ENCODE measurements around the gene ARSH.
"Not testable (repeated sequence)": the region's sequence is repeated elsewhere in the genome, so short reads cannot be mapped to it uniquely, and the experiment has no call there.

ARSH gene, protein sequence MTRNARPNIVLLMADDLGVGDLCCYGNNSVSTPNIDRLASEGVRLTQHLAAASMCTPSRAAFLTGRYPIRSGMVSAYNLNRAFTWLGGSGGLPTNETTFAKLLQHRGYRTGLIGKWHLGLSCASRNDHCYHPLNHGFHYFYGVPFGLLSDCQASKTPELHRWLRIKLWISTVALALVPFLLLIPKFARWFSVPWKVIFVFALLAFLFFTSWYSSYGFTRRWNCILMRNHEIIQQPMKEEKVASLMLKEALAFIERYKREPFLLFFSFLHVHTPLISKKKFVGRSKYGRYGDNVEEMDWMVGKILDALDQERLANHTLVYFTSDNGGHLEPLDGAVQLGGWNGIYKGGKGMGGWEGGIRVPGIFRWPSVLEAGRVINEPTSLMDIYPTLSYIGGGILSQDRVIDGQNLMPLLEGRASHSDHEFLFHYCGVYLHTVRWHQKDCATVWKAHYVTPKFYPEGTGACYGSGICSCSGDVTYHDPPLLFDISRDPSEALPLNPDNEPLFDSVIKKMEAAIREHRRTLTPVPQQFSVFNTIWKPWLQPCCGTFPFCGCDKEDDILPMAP

DNA sequence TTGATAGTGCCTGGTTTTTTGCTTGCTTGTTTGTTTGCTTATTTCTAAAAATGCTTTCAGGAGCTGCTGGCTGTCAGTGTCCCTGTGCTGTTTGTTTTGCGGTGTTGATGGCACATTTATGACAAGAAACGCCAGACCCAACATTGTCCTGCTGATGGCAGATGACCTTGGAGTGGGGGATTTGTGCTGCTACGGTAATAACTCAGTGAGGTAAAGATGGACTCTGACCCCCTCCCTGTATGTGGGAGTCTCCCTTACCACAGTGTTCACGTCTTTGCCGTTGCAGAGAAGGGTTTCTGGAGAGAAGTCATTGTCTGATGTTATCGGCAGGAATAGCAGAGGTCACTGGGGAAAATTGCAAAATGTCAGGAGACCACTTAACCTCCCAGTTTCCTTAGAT, at the start of gene ARSH:
Gene ARSH (plus strand): TSS at position 52 of the 400 bp plus-strand sequence. CDS start 67 bp downstream, at position 119.
- DNase-seq (ENCODE audit: low spot score): no peak
- ATAC-seq (ENCODE audit: low read depth): no peak
- Histone ChIP-seq H3K4me3 (ENCODE audit: severe bottlenecking) (no peak within 1 kb of the TSS), H3K36me3 (ENCODE audit: low read depth) (no peaks in the 10 kb centered on the region), H3K27ac (ENCODE audit: poor library complexity, severe bottlenecking) (no peak within 1 kb of the TSS), H3K27me3 (ENCODE audit: insufficient read depth, poor library complexity, severe bottlenecking) (no peaks in the 10 kb centered on the region), H3K9me3 (ENCODE audit: severe bottlenecking) (no peaks in the 10 kb centered on the region), H3K4me1 (ENCODE audit: insufficient read depth, poor library complexity, severe bottlenecking) (no peaks in the 10 kb centered on the region)
- TF ChIP-seq, protein P1, sequence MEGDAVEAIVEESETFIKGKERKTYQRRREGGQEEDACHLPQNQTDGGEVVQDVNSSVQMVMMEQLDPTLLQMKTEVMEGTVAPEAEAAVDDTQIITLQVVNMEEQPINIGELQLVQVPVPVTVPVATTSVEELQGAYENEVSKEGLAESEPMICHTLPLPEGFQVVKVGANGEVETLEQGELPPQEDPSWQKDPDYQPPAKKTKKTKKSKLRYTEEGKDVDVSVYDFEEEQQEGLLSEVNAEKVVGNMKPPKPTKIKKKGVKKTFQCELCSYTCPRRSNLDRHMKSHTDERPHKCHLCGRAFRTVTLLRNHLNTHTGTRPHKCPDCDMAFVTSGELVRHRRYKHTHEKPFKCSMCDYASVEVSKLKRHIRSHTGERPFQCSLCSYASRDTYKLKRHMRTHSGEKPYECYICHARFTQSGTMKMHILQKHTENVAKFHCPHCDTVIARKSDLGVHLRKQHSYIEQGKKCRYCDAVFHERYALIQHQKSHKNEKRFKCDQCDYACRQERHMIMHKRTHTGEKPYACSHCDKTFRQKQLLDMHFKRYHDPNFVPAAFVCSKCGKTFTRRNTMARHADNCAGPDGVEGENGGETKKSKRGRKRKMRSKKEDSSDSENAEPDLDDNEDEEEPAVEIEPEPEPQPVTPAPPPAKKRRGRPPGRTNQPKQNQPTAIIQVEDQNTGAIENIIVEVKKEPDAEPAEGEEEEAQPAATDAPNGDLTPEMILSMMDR (IDR thresholded peaks at IDR 0.05; ENCODE audit: poor library complexity, severe bottlenecking): no peak

DNA sequence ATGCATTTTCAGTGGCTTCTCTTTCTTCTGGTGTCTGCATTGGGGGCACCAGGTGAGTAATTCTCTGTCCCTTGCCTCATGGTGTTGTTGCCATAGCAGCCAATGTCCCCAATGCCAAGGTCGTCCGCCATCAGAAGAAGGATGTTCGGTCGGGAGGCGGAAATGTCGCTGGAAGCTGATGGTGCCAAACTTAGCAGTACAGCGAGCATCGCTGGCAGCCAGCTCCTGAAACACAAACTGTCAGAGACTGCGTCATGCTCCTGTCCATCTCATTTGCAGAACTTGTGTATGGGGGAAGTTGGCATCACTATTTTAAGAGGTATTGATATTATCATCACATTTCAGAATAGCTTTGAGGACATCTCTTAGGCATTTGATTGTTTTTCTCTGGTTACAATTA, 48.1 kb upstream of the ARSH start:
- no peak for DNase-seq (ENCODE audit: low spot score)
- Histone ChIP-seq H3K27ac (ENCODE audit: poor library complexity, severe bottlenecking) (no peak overlapping the region), H3K27me3 (ENCODE audit: insufficient read depth, poor library complexity, severe bottlenecking) (no peaks in the 10 kb centered on the region), H3K36me3 (ENCODE audit: low read depth) (no peaks in the 10 kb centered on the region), H3K4me3 (ENCODE audit: severe bottlenecking) (no peak overlapping the region), H3K4me1 (ENCODE audit: insufficient read depth, poor library complexity, severe bottlenecking) (no peaks in the 10 kb centered on the region), H3K9me3 (ENCODE audit: severe bottlenecking) (no peaks in the 10 kb centered on the region)
- ATAC-seq (ENCODE audit: low read depth): no peak
- TF ChIP-seq, protein P1 (IDR thresholded peaks at IDR 0.05; ENCODE audit: poor library complexity, severe bottlenecking): no peak

DNA sequence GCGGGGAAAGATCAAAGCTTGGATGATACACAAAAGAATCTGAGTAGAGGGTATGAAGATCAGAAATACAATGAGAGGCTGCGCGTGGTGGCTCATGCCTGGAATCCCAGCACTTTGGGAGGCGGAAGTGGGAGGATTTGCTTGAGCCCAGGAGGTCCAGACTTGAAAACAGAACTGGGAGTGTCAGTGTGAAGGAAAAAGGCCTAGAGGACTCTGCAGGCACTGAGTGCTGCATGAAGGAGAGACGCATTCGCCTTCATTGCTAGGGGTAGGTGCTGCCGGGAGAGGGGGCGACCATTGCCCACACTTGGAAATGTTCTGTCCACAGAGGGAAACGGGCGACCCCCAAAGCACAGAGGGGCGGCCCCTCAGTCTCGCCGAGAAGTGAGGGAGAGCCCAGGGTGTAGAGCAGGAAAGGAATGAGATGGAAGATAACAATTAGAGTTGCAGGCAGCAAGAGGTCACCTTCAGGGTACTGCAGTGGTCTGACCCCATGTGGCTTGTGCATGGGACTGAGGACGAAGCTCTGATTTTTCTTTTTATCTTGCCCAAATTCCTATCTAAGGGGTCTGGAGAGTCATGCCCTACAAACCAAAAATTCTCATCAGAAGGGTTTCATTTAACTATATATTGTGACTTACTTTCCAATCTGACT, 45.4 kb upstream of the ARSH start:
- Histone ChIP-seq H3K4me3 (ENCODE audit: severe bottlenecking) (no peak overlapping the region), H3K4me1 (ENCODE audit: insufficient read depth, poor library complexity, severe bottlenecking) (no peaks in the 10 kb centered on the region), H3K27me3 (ENCODE audit: insufficient read depth, poor library complexity, severe bottlenecking) (no peaks in the 10 kb centered on the region), H3K9me3 (ENCODE audit: severe bottlenecking) (no peaks in the 10 kb centered on the region), H3K27ac (ENCODE audit: poor library complexity, severe bottlenecking) (no peak overlapping the region), H3K36me3 (ENCODE audit: low read depth) (no peaks in the 10 kb centered on the region)
- TF ChIP-seq, protein P1 (IDR thresholded peaks at IDR 0.05; ENCODE audit: poor library complexity, severe bottlenecking): no peak
- DNase-seq (ENCODE audit: low spot score) (no peak), ATAC-seq (ENCODE audit: low read depth) (no peak)

DNA sequence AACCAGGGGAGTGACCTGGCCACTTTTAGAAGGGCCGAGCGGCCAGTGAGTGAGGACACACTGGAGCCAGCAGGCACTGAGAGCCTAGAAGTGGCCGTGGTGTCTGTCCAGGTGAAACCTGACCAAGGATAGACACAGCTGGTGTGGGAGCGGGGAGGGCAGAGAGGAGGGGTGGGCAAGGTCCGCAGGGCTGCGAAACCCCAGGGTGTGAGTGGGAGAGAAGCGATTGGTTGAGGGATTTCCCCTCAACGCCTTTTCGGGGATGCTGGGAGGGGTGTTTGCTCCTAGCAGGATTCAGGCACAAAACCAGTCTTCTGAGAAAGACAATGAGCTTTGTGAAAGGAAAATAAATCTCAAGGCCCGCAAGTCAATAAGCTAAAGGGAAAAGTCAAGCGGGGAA, 44.0 kb upstream of the ARSH start:
- TF ChIP-seq, protein P1 (IDR thresholded peaks at IDR 0.05; ENCODE audit: poor library complexity, severe bottlenecking): no peak
- H3K4me1 ChIP-seq (ENCODE audit: insufficient read depth, poor library complexity, severe bottlenecking): no peaks in the 10 kb centered on the region
- no peak for ATAC-seq (ENCODE audit: low read depth)
- no peak for DNase-seq (ENCODE audit: low spot score)
- no peaks in the 10 kb centered on the region for H3K36me3 ChIP-seq (ENCODE audit: low read depth)
- no peaks in the 10 kb centered on the region for H3K9me3 ChIP-seq (ENCODE audit: severe bottlenecking)
- H3K4me3 ChIP-seq (ENCODE audit: severe bottlenecking): no peak overlapping the region
- no peak overlapping the region for H3K27ac ChIP-seq (ENCODE audit: poor library complexity, severe bottlenecking)
- no peaks in the 10 kb centered on the region for H3K27me3 ChIP-seq (ENCODE audit: insufficient read depth, poor library complexity, severe bottlenecking)

DNA sequence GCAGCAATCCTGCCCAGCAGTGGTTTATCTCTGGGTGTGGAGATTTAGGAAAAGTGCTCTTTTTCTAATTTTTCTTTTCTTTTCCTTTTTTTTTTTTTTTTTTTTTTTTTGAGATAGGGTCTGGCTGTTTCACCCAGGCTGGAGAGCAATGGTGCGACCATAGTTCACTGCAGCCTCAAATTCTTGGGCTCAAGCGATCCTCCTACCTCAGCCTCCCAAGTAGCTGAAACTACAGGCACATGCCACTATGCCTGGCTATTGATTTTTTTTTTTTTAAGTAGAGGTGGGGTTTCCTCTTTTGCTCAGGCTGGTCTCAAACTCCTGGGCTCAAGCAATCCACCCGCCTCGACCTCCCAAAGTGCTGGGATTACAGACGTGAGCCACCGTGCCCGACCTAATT, 42.9 kb upstream of the ARSH start:
- DNase-seq (ENCODE audit: low spot score); H3K36me3 ChIP-seq (ENCODE audit: low read depth); ATAC-seq (ENCODE audit: low read depth); H3K27ac ChIP-seq (ENCODE audit: poor library complexity, severe bottlenecking); H3K4me3 ChIP-seq (ENCODE audit: severe bottlenecking); H3K4me1 ChIP-seq (ENCODE audit: insufficient read depth, poor library complexity, severe bottlenecking); H3K27me3 ChIP-seq (ENCODE audit: insufficient read depth, poor library complexity, severe bottlenecking); H3K9me3 ChIP-seq (ENCODE audit: severe bottlenecking): not testable (repeated sequence)

DNA sequence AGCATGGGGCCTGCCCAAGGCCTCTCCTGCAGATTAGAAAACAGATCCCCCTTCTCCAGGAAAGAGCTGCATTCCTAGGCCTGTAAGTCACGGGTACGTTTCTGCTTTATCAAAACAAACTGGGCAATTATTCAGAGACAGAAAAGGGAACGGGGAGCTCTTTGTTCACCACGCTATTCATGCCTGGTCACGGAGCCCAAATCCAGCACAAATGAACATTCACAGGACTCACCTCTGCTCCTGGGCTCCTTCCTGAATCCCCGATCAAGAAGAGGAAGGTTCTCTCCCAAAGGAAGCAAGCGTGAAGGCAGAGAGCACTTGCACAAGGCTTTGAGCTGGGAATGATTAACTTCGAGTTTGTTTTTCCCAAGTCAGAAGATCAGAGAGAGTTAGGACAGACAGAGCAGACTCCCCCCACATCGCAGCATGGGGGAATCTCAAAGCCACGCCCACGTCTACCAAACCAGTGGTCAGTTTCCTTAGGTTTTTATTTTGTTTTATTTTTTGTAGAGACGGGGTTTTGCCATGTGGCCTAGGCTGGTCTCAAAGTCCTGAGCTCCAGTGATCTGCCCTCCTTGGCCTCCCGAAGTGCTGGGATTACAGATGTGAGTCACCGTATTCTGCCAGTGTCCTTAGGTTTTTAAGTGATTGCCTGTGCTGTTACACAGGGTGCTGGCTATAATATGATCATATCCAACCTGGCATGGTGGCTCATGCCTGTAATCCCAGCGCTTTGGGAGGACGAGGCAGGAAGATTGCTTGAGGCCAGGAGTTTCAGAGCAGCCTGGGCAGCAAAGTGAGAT, 42.2 kb upstream of the ARSH start:
- not testable (repeated sequence) for H3K27ac ChIP-seq (ENCODE audit: poor library complexity, severe bottlenecking); H3K4me3 ChIP-seq (ENCODE audit: severe bottlenecking); H3K27me3 ChIP-seq (ENCODE audit: insufficient read depth, poor library complexity, severe bottlenecking); H3K36me3 ChIP-seq (ENCODE audit: low read depth); H3K9me3 ChIP-seq (ENCODE audit: severe bottlenecking); H3K4me1 ChIP-seq (ENCODE audit: insufficient read depth, poor library complexity, severe bottlenecking); DNase-seq (ENCODE audit: low spot score); ATAC-seq (ENCODE audit: low read depth)
